ENCODE data around the gene WDFY4. TPM values are rescaled to one million over a fixed set of nuclear protein-coding genes. Genes with fewer than 3 reads are reported as not detected.

The WDFY4 gene
- total and polyA plus RNA-seq, 4 experiments from 2014 or later: 0.29 to 1.00 (median 0.81) TPM; not detected in 1

DNA sequence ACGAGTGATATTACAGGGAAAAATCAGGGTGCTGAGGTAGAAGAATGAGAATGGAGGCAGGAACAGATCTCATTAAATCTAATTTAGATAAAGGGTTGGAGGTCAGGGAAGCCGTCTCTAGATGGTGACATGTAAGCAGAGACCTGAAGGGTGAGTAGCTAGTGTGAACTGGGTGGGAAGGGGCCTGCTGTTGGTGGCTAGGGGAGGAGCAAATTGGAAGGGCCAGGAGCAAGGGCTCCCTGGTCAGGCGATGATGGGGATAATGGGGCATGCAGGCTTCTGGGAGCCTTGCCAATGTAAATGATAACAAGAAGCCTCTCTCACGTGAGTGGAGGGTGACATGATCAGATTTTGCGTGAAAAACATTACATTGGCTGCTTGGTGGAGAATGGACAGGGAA, 76.3 kb downstream of the WDFY4 start:
- Mint-ChIP-seq H3K4me3 (no peak overlapping the region), H3K27ac (peak overlapping the region in 1 of 7 donors; percentile 15), H3K4me1 (peaks cover 0 to 2% (median 0%) of the 10 kb centered on the region in 4 donors), H3K9me3 (peaks cover 0 to 3% (median 0%) of the 10 kb centered on the region in 8 donors), H3K36me3 (no peaks in the 10 kb centered on the region), H3K27me3 (peaks cover 13 to 19% of the 10 kb centered on the region in 2 donors)
- Histone ChIP-seq H3K4me1 (ENCODE audit: insufficient read depth, low read length) (no peaks in the 10 kb centered on the region), H3K27me3 (ENCODE audit: insufficient read depth, low read length) (no peaks in the 10 kb centered on the region), H3K4me3 (ENCODE audit: low read length in 2 of 2) (no peak overlapping the region), H3K9me3 (ENCODE audit: control insufficient read depth in 1 of 2, low read length in 2 of 2) (no peaks in the 10 kb centered on the region), H3K27ac (ENCODE audit: low read depth, low read length) (no peak overlapping the region), H3K36me3 (ENCODE audit: insufficient read depth, low read length) (no peaks in the 10 kb centered on the region)
- ChIA-PET CTCF (ENCODE audit: partially characterized antibody) (no interaction called here), POLR2A (ENCODE audit: partially characterized antibody) (no interaction called here)
- intact Hi-C loops (cut with micrococcal nuclease): no loop called here
- DNase-seq: no peak

- Histone ChIP-seq H3K27ac (ENCODE audit: low read depth, low read length) (no peak overlapping the region), H3K4me3 (ENCODE audit: low read length in 2 of 2) (no peak overlapping the region), H3K4me1 (ENCODE audit: insufficient read depth, low read length) (no peaks in the 10 kb centered on the region), H3K27me3 (ENCODE audit: insufficient read depth, low read length) (no peaks in the 10 kb centered on the region), H3K9me3 (ENCODE audit: control insufficient read depth in 1 of 2, low read length in 2 of 2) (no peaks in the 10 kb centered on the region), H3K36me3 (ENCODE audit: insufficient read depth, low read length) (no peaks in the 10 kb centered on the region)
- H3K36me3 Mint-ChIP-seq: no peaks in the 10 kb centered on the region
- H3K4me1 Mint-ChIP-seq: peaks cover 0 to 2% (median 0%) of the 10 kb centered on the region in 4 donors
- no peak overlapping the region for H3K4me3 Mint-ChIP-seq
- intact Hi-C loops (cut with micrococcal nuclease): no loop called here
- no peak overlapping the region for H3K27ac Mint-ChIP-seq
- ChIA-PET CTCF (ENCODE audit: partially characterized antibody) (no interaction called here), POLR2A (ENCODE audit: partially characterized antibody) (no interaction called here)
- H3K27me3 Mint-ChIP-seq: peaks cover 13 to 19% of the 10 kb centered on the region in 2 donors
- DNase-seq: no peak
- peaks cover 0 to 3% (median 0%) of the 10 kb centered on the region in 8 donors for H3K9me3 Mint-ChIP-seq
These were observed 77.7 kb downstream of the WDFY4 start for GRCh38 chr10:48762064-48763042.

- Mint-ChIP-seq H3K36me3 (no peaks in the 10 kb centered on the region), H3K9me3 (peaks cover 0 to 3% (median 0%) of the 10 kb centered on the region in 8 donors), H3K4me3 (no peak overlapping the region), H3K4me1 (peaks cover 0 to 2% (median 0%) of the 10 kb centered on the region in 4 donors), H3K27ac (no peak overlapping the region), H3K27me3 (peaks cover 15 to 21% of the 10 kb centered on the region in 2 donors)
- POLR2A ChIA-PET (ENCODE audit: partially characterized antibody): no interaction called here
- Histone ChIP-seq H3K9me3 (ENCODE audit: control insufficient read depth in 1 of 2, low read length in 2 of 2) (no peaks in the 10 kb centered on the region), H3K4me3 (ENCODE audit: low read length in 2 of 2) (no peak overlapping the region), H3K27ac (ENCODE audit: low read depth, low read length) (no peak overlapping the region), H3K4me1 (ENCODE audit: insufficient read depth, low read length) (no peaks in the 10 kb centered on the region), H3K27me3 (ENCODE audit: insufficient read depth, low read length) (no peaks in the 10 kb centered on the region), H3K36me3 (ENCODE audit: insufficient read depth, low read length) (no peaks in the 10 kb centered on the region)
- DNase-seq: no peak
- CTCF ChIA-PET (ENCODE audit: partially characterized antibody): no interaction called here
- intact Hi-C loops (cut with micrococcal nuclease): no loop called here
These were observed 78.8 kb downstream of the WDFY4 start for GRCh38 chr10:48763403-48763965.

DNA sequence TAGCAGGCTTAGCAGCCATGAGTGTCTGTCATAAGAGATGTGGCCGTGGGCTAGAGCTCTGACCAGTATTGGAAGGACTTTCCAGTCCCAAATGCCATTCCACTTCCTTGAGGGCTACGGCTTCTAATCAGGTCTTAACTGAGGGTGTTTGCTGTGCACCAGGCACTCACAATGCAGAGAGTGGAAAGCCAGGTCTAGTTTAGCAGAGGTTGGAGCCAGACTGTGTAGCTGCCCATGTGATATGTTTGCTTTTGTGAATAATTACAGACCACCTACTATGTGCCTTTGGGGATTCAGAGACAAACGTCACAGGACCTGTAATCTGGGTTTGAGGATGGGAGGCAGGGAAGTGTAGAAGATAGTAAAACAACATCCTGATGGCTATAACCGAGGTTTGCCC, 79.8 kb downstream of the WDFY4 start:
- Mint-ChIP-seq H3K27me3 (peaks cover 13 to 21% of the 10 kb centered on the region in 2 donors), H3K4me1 (peaks cover 0 to 2% (median 0%) of the 10 kb centered on the region in 4 donors), H3K9me3 (peaks cover 0 to 3% (median 0%) of the 10 kb centered on the region in 8 donors), H3K36me3 (no peaks in the 10 kb centered on the region), H3K4me3 (no peak overlapping the region), H3K27ac (peak overlapping the region in 1 of 7 donors; percentile 58)
- no peaks in the 10 kb centered on the region for H3K9me3 ChIP-seq (ENCODE audit: control insufficient read depth in 1 of 2, low read length in 2 of 2)
- intact Hi-C loops (cut with micrococcal nuclease): no loop called here
- CTCF ChIA-PET (ENCODE audit: partially characterized antibody): interaction anchor here (0.8 kb wide), 1 partner anchor 9 kb away, joined by 3 read pairs; no protein-coding TSS in a partner anchor
- no peak overlapping the region for H3K27ac ChIP-seq (ENCODE audit: low read depth, low read length)
- H3K4me3 ChIP-seq (ENCODE audit: low read length in 2 of 2): no peak overlapping the region
- POLR2A ChIA-PET (ENCODE audit: partially characterized antibody): no interaction called here
- H3K36me3 ChIP-seq (ENCODE audit: insufficient read depth, low read length): no peaks in the 10 kb centered on the region
- no peak for DNase-seq
- no peaks in the 10 kb centered on the region for H3K4me1 ChIP-seq (ENCODE audit: insufficient read depth, low read length)
- no peaks in the 10 kb centered on the region for H3K27me3 ChIP-seq (ENCODE audit: insufficient read depth, low read length)

DNA sequence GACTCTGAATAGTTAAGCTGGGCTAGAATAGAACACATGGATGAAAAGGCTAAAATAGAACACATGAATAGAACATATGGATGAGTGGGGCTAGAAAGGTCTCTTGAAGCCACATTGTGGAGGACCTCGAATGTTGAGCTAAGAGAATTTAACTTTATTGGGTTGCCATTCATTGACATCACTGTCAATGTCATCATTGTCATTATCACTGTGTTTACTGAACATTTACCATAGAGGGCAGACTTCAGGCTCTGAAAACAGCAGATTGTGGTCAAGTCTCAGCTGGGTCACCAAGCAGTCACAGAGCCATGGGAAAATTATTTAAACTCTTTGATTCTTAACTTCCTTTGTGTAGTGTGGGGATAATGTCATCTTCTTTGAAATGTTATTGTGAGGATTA, 80.4 kb downstream of the WDFY4 start:
- H3K4me3 Mint-ChIP-seq: no peak overlapping the region
- Histone ChIP-seq H3K4me1 (ENCODE audit: insufficient read depth, low read length) (no peaks in the 10 kb centered on the region), H3K9me3 (ENCODE audit: control insufficient read depth in 1 of 2, low read length in 2 of 2) (no peaks in the 10 kb centered on the region), H3K4me3 (ENCODE audit: low read length in 2 of 2) (no peak overlapping the region), H3K36me3 (ENCODE audit: insufficient read depth, low read length) (no peaks in the 10 kb centered on the region), H3K27me3 (ENCODE audit: insufficient read depth, low read length) (no peaks in the 10 kb centered on the region), H3K27ac (ENCODE audit: low read depth, low read length) (no peak overlapping the region)
- DNase-seq: no peak
- H3K4me1 Mint-ChIP-seq: peaks cover 0 to 2% (median 0%) of the 10 kb centered on the region in 4 donors
- H3K27ac Mint-ChIP-seq: no peak overlapping the region
- POLR2A ChIA-PET (ENCODE audit: partially characterized antibody): no interaction called here
- peaks cover 10 to 16% of the 10 kb centered on the region in 2 donors for H3K27me3 Mint-ChIP-seq
- CTCF ChIA-PET (ENCODE audit: partially characterized antibody): interaction anchor here (0.8 kb wide), 1 partner anchor 9 kb away, joined by 3 read pairs; no protein-coding TSS in a partner anchor
- no peaks in the 10 kb centered on the region for H3K36me3 Mint-ChIP-seq
- intact Hi-C loops (cut with micrococcal nuclease): no loop called here
- peaks cover 0 to 3% (median 0%) of the 10 kb centered on the region in 8 donors for H3K9me3 Mint-ChIP-seq

DNA sequence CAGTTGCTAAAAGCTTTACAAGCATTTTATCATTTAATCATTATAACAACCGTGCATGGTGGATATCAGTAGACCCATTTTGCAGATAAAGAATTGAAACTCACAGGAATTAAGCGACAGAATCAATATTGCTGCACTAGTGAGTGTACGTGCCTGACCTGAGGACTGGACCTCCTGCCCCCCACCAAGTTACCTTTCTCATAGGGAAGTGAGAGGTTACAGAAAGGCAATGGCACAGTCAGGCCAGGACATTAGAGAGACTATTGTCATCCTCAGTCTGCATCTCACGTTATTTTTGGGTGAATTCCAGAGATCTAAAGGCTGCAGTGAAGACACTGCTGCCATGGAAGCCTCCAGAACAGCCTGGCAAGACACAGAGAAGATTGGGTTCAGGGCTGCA, 80.9 kb downstream of the WDFY4 start:
- H3K36me3 Mint-ChIP-seq: no peaks in the 10 kb centered on the region
- no peak for DNase-seq
- H3K27ac Mint-ChIP-seq: no peak overlapping the region
- H3K9me3 ChIP-seq (ENCODE audit: control insufficient read depth in 1 of 2, low read length in 2 of 2): no peaks in the 10 kb centered on the region
- intact Hi-C loops (cut with micrococcal nuclease): no loop called here
- H3K27me3 ChIP-seq (ENCODE audit: insufficient read depth, low read length): no peaks in the 10 kb centered on the region
- no peak overlapping the region for H3K4me3 ChIP-seq (ENCODE audit: low read length in 2 of 2)
- no peaks in the 10 kb centered on the region for H3K36me3 ChIP-seq (ENCODE audit: insufficient read depth, low read length)
- no peak overlapping the region for H3K27ac ChIP-seq (ENCODE audit: low read depth, low read length)
- peaks cover 0 to 3% (median 0%) of the 10 kb centered on the region in 8 donors for H3K9me3 Mint-ChIP-seq
- H3K27me3 Mint-ChIP-seq: peaks cover 7 to 11% of the 10 kb centered on the region in 2 donors
- CTCF ChIA-PET (ENCODE audit: partially characterized antibody): interaction anchor here (0.8 kb wide), 1 partner anchor 10 kb away, joined by 3 read pairs; no protein-coding TSS in a partner anchor
- peaks cover 0 to 2% (median 0%) of the 10 kb centered on the region in 4 donors for H3K4me1 Mint-ChIP-seq
- POLR2A ChIA-PET (ENCODE audit: partially characterized antibody): no interaction called here
- H3K4me1 ChIP-seq (ENCODE audit: insufficient read depth, low read length): no peaks in the 10 kb centered on the region
- no peak overlapping the region for H3K4me3 Mint-ChIP-seq

DNA sequence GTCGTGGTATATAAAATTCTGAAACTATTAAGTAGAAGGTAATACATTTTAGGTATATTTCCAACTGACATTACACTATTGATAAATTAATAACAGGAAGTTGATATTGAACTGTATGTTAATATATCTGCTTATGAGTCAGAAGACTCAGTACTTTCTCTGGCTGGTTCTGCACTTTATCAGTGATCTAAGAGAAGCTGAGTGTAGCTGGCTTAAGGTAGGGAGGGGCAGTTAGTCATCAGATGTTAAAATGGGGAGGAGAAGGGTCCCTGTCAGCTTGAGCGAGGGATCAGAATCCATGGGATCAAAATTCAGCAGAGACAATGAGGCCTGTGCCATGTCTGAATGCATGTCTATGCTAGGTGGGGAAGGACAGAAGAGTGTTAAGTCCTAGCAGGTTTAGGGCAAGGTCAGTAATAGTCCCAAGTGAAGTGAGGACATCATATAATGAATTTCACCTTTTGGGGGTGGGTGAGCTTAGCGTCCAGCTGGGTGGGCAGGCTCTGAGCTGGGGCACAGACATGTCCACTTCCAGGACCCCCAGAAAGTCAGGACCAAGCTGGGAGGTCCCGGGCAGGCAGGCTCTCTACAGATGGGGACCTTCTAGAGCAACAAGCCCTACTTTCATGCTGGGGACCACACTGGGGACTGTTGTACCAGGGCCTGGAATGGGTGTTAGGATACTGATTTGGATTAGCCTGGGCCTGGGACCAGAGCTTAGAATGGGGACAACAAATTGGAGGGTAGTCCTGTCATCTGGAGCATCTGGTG, 82.9 kb downstream of the WDFY4 start:
- H3K27me3 Mint-ChIP-seq: peaks cover 2 to 9% of the 10 kb centered on the region in 2 donors
- H3K9me3 ChIP-seq (ENCODE audit: control insufficient read depth in 1 of 2, low read length in 2 of 2): no peaks in the 10 kb centered on the region
- H3K4me3 ChIP-seq (ENCODE audit: low read length in 2 of 2): no peak overlapping the region
- DNase-seq: no peak
- intact Hi-C loops (cut with micrococcal nuclease): no loop called here
- no peaks in the 10 kb centered on the region for H3K36me3 Mint-ChIP-seq
- no peaks in the 10 kb centered on the region for H3K36me3 ChIP-seq (ENCODE audit: insufficient read depth, low read length)
- H3K4me1 Mint-ChIP-seq: peaks cover 0 to 2% (median 0%) of the 10 kb centered on the region in 4 donors
- no peaks in the 10 kb centered on the region for H3K4me1 ChIP-seq (ENCODE audit: insufficient read depth, low read length)
- H3K27me3 ChIP-seq (ENCODE audit: insufficient read depth, low read length): no peaks in the 10 kb centered on the region
- ChIA-PET CTCF (ENCODE audit: partially characterized antibody) (no interaction called here), POLR2A (ENCODE audit: partially characterized antibody) (no interaction called here)
- no peak overlapping the region for H3K27ac Mint-ChIP-seq
- no peak overlapping the region for H3K4me3 Mint-ChIP-seq
- H3K9me3 Mint-ChIP-seq: peaks cover 0 to 2% (median 0%) of the 10 kb centered on the region in 8 donors
- no peak overlapping the region for H3K27ac ChIP-seq (ENCODE audit: low read depth, low read length)

Data from CD4-positive, alpha-beta memory T cell (primary cell).